HG02870 (cell line): ENCODE results near the gene MAPT.
"Not testable (repeated sequence)": the region's sequence is repeated elsewhere in the genome, so short reads cannot be mapped to it uniquely, and the experiment has no call there.

Experiments used
- ATAC-seq: cut with Tn5 transposase; IDR thresholded peaks from one replicate; pipeline ENCODE4 v1.9.1; 2021; ENCODE audit warnings: mild to moderate bottlenecking, moderate library complexity; ENCODE audit not compliant: unreplicated experiment

The MAPT gene

GRCh38 chr17:45949755-45950320, 55.5 kb downstream of the MAPT start:
- no peak for ATAC-seq

- no peak for ATAC-seq
Measured at GRCh38 chr17:45950888-45951287, 56.5 kb downstream of the MAPT start.

GRCh38 chr17:45951403-45951802, 57.0 kb downstream of the MAPT start:
- ATAC-seq: no peak

GRCh38 chr17:45951941-45952340, 57.6 kb downstream of the MAPT start:
- ATAC-seq: no peak

- ATAC-seq: no peak
Measured at GRCh38 chr17:45952814-45953320, 58.5 kb downstream of the MAPT start.

- ATAC-seq: no peak
Measured at GRCh38 chr17:45953561-45953960, 59.2 kb downstream of the MAPT start.

- no peak for ATAC-seq
Measured at GRCh38 chr17:45954914-45955313, 60.6 kb downstream of the MAPT start.

GRCh38 chr17:45955326-45955725, 61.0 kb downstream of the MAPT start:
- no peak for ATAC-seq

GRCh38 chr17:45956090-45956489, 61.7 kb downstream of the MAPT start:
- no peak for ATAC-seq

- not testable (repeated sequence) for ATAC-seq
Measured at GRCh38 chr17:45956746-45957145, 62.4 kb downstream of the MAPT start.

- ATAC-seq: no peak
Measured at GRCh38 chr17:45958307-45958706, 64.0 kb downstream of the MAPT start.

- ATAC-seq: no peak
Measured at GRCh38 chr17:45958994-45959665, 64.8 kb downstream of the MAPT start.

GRCh38 chr17:45960311-45960710, 66.0 kb downstream of the MAPT start:
- ATAC-seq: no peak

- no peak for ATAC-seq
Measured at GRCh38 chr17:45961206-45961605, 66.9 kb downstream of the MAPT start.

GRCh38 chr17:45962221-45962972, 68.0 kb downstream of the MAPT start:
- no peak for ATAC-seq

GRCh38 chr17:45963283-45963682, 68.9 kb downstream of the MAPT start:
- ATAC-seq: no peak

GRCh38 chr17:45963889-45964288, 69.5 kb downstream of the MAPT start:
- no peak for ATAC-seq

- ATAC-seq: no peak
Measured at GRCh38 chr17:45964634-45965033, 70.3 kb downstream of the MAPT start.

- ATAC-seq: no peak
Measured at GRCh38 chr17:45965812-45966211, 71.5 kb downstream of the MAPT start.

- ATAC-seq: no peak
Measured at GRCh38 chr17:45966606-45967280, 72.4 kb downstream of the MAPT start.

- ATAC-seq: no peak
Measured at GRCh38 chr17:45967378-45967777, 73.0 kb downstream of the MAPT start.
